Endothelial cell (in vitro differentiated cells): Measurements from ENCODE around the gene GSE1. TPM values are rescaled to one million over a fixed set of nuclear protein-coding genes. Genes with fewer than 3 reads are reported as not detected.

Experiments used
- DNase-seq: peaks from one replicate; pipeline ENCODE4 v3.0.0; 2021; ENCODE audit warnings: low spot score
- H3K27ac Mint-ChIP-seq: one replicate; pipeline ENCODE4 v1.8.0; 2021; ENCODE audit warnings: mixed read lengths, inconsistent platforms; ENCODE audit not compliant: unreplicated experiment
- H3K27me3 Mint-ChIP-seq: one replicate; pipeline ENCODE4 v1.8.0; 2021; ENCODE audit warnings: mild to moderate bottlenecking, moderate library complexity, mixed read lengths, inconsistent platforms; ENCODE audit not compliant: unreplicated experiment
- H3K36me3 Mint-ChIP-seq: one replicate; pipeline ENCODE4 v1.8.0; 2021; ENCODE audit warnings: mild to moderate bottlenecking, low read depth, mixed read lengths, inconsistent platforms; ENCODE audit not compliant: unreplicated experiment
- H3K4me1 Mint-ChIP-seq: one replicate; pipeline ENCODE4 v1.8.0; 2021; ENCODE audit warnings: mild to moderate bottlenecking, mixed read lengths, inconsistent platforms; ENCODE audit not compliant: unreplicated experiment
- H3K4me3 Mint-ChIP-seq: one replicate; pipeline ENCODE4 v1.8.0; 2021; ENCODE audit warnings: mild to moderate bottlenecking, mixed read lengths, inconsistent platforms; ENCODE audit not compliant: unreplicated experiment
- H3K9me3 Mint-ChIP-seq: one replicate; pipeline ENCODE4 v1.8.0; 2021; ENCODE audit warnings: mixed read lengths, inconsistent platforms; ENCODE audit not compliant: unreplicated experiment
- CTCF ChIP-seq: fragments of 200-600 bp; sonication (generic); IDR thresholded peaks from one replicate; pipeline ENCODE4 v1.5.0; 2021; ENCODE audit warnings: antibody characterized with exemption; ENCODE audit not compliant: unreplicated experiment
- total RNA-seq: library from RNA; stranded (reverse); fragmentation: NEBNext Ultra II Directional; extraction: Animal tissue kit (Norgen Biotek cat#: 25700); gene quantifications from one replicate; pipeline ENCODE4 v1.2.1, GENCODE V29; 2021; ENCODE audit not compliant: unreplicated experiment

GSE1 gene
- total RNA-seq, 1 donor from 2014 or later: 23.9 TPM

- DNase-seq: no peak
- H3K4me1 Mint-ChIP-seq: peaks cover 7% of the 10 kb centered on the region
- no peaks in the 10 kb centered on the region for H3K9me3 Mint-ChIP-seq
- peak overlapping the region; percentile 1 for H3K4me3 Mint-ChIP-seq
- TF ChIP-seq CTCF: no peak
- peaks cover 6% of the 10 kb centered on the region for H3K36me3 Mint-ChIP-seq
- peak overlapping the region; percentile 16 for H3K27ac Mint-ChIP-seq
- H3K27me3 Mint-ChIP-seq: no peaks in the 10 kb centered on the region
These were observed 102.3 kb downstream of the GSE1 start for GRCh38 chr16:85715169-85716021.

GRCh38 chr16:85716022-85716679 is 103.0 kb downstream of the GSE1 start:
- Mint-ChIP-seq H3K36me3 (peaks cover 6% of the 10 kb centered on the region), H3K27me3 (no peaks in the 10 kb centered on the region), H3K9me3 (no peaks in the 10 kb centered on the region), H3K4me1 (peaks cover 7% of the 10 kb centered on the region), H3K27ac (no peak overlapping the region), H3K4me3 (no peak overlapping the region)
- TF ChIP-seq CTCF: no peak
- no peak for DNase-seq

- TF ChIP-seq CTCF: no peak
- Mint-ChIP-seq H3K27ac (no peak overlapping the region), H3K36me3 (peaks cover 6% of the 10 kb centered on the region), H3K27me3 (peaks cover 2% of the 10 kb centered on the region), H3K4me1 (peaks cover 7% of the 10 kb centered on the region), H3K4me3 (no peak overlapping the region), H3K9me3 (no peaks in the 10 kb centered on the region)
- no peak for DNase-seq
These were observed 103.5 kb downstream of the GSE1 start for GRCh38 chr16:85716680-85717038.

- no peak overlapping the region for H3K27ac Mint-ChIP-seq
These were observed 104.5 kb downstream of the GSE1 start for GRCh38 chr16:85717393-85718152.

More at GRCh38 chr16:85717393-85718152, 104.5 kb downstream of the GSE1 start:
- Mint-ChIP-seq H3K36me3 (peaks cover 3% of the 10 kb centered on the region), H3K4me3 (no peak overlapping the region), H3K27me3 (peaks cover 4% of the 10 kb centered on the region), H3K4me1 (peaks cover 7% of the 10 kb centered on the region), H3K9me3 (no peaks in the 10 kb centered on the region)
- DNase-seq: peak; percentile 72
- TF ChIP-seq CTCF: peak; percentile 82
